GM12892 (cell line): ENCODE results near the gene SLC6A3.

Source experiments
- POLR2A ChIP-seq: IDR thresholded peaks from 2 replicates; pipeline ENCODE4 v1.6.1; 2011; ENCODE audit warnings: low read depth, low read length, control low read depth
- TAF1 ChIP-seq: IDR thresholded peaks from 2 replicates; pipeline ENCODE4 v1.6.1; 2011; ENCODE audit warnings: low read depth, mild to moderate bottlenecking, control low read depth, low read length, borderline replicate concordance

GRCh38 chr5:1358726-1359025 is 86.6 kb downstream of the SLC6A3 start:
- TF ChIP-seq TAF1: no peak
- no peak for TF ChIP-seq POLR2A
